HCT116 (cell line): ENCODE measurements around the gene MEGF8. TPM values are rescaled to one million over a fixed set of nuclear protein-coding genes. Genes with fewer than 3 reads are reported as not detected.

ENCODE experiments used
- ATAC-seq: fragments of 200-7000 bp; cut with Tn5 transposase; 2 replicates; pipeline ENCODE4 v1.9.1; 2020; ENCODE audit warnings: mild to moderate bottlenecking, moderate library complexity
- BruUV-seq: library from RNA; stranded (reverse); fragments of 400-500 nt; replicated peaks from 2 replicates; lab custom pipeline; 2021; lab: Mats Ljungman, UMichigan
- CTCF ChIA-PET: fragments of 300-600 bp; sonication (Branson Sonifier 250); formaldehyde crosslinking; loops from one replicate; lab custom pipeline; 2021; ENCODE audit warnings: antibody characterized with exemption; lab: Charles Lee
- POLR2A ChIA-PET: fragments of 300-600, 350-600 bp; sonication (Branson Sonifier 250); formaldehyde crosslinking; loops from one replicate; lab custom pipeline; 2021; ENCODE audit warnings: antibody characterized with exemption; lab: Charles Lee
- RAD21 ChIA-PET, 2 experiments: fragments of 300-600 bp; sonication (Branson Sonifier 250); formaldehyde crosslinking; loops; one replicate each; lab custom pipeline; 2023; ENCODE audit warnings: low total read pairs in 2 of 2; ENCODE audit not compliant: uncharacterized antibody in 2 of 2, unreplicated experiment in 2 of 2, low non-redundant PET in 1 of 2; lab: Charles Lee
- DNase-seq: peaks from one replicate; pipeline ENCODE4 v3.0.0-alpha.2; 2010; ENCODE audit warnings: low read depth, low spot score
- H2AFZ ChIP-seq: fragments of 200-600 bp; shearing (Covaris generic), sonication (generic); 2 replicates; pipeline ENCODE4 v1.6.1; 2017; ENCODE audit warnings: low read depth, mixed run types, mixed read lengths, antibody characterized with exemption, low read length; ENCODE audit not compliant: poor library complexity, severe bottlenecking
- H3K27ac ChIP-seq: 2 replicates; pipeline ENCODE4 v1.5.1; 2012; ENCODE audit warnings: low read depth, low read length
- H3K27me3 ChIP-seq: fragments of 200-600 bp; sonication (generic); 2 replicates; pipeline ENCODE4 v1.6.1; 2016; ENCODE audit warnings: mixed run types, low read length, mixed read lengths; ENCODE audit not compliant: insufficient read depth
- H3K36me3 ChIP-seq, 2 experiments: fragments of 200-500 bp in 1 of 2; fragments of 200-600 bp in 1 of 2; sonication (Bioruptor generic) in 1 of 2; sonication (generic) in 1 of 2; 2 replicates each; pipeline versions ENCODE4 v1.5.1 to v1.6.1; 2014 to 2016; ENCODE audit warnings: low read length in 2 of 2, inconsistent platforms in 1 of 2, mixed read lengths in 1 of 2, mixed run types in 1 of 2; ENCODE audit not compliant: insufficient read depth in 2 of 2, control insufficient read depth in 1 of 2
- H3K4me1 ChIP-seq, 2 experiments: fragments of 200-600 bp in 1 of 2; sonication (generic) in 1 of 2; 2 replicates each; pipeline versions ENCODE4 v1.5.1 to v1.6.1; 2012 to 2017; ENCODE audit warnings: low read length in 2 of 2, inconsistent platforms in 1 of 2, mild to moderate bottlenecking in 1 of 2, mixed read lengths in 1 of 2, mixed run types in 1 of 2, moderate library complexity in 1 of 2; ENCODE audit not compliant: insufficient read depth in 2 of 2, control insufficient read depth in 1 of 2
- H3K4me2 ChIP-seq: fragments of 200-600 bp; sonication (generic); 2 replicates; pipeline ENCODE4 v1.6.1; 2017; ENCODE audit warnings: mixed run types, low read length, mixed read lengths
- H3K4me3 ChIP-seq, 2 experiments: fragments of 200-600 bp in 1 of 2; sonication (generic) in 1 of 2; replicated peaks in 1 of 2; 2 replicates each; pipeline ENCODE4 v1.5.1; 2011 to 2016; ENCODE audit warnings: low read length in 2 of 2, control low read depth in 1 of 2, low read depth in 1 of 2, mild to moderate bottlenecking in 1 of 2, mixed read lengths in 1 of 2, mixed run types in 1 of 2
- H3K79me2 ChIP-seq: fragments of 200-600 bp; sonication (generic); 2 replicates; pipeline ENCODE4 v1.6.1; 2017; ENCODE audit warnings: mild to moderate bottlenecking, mixed run types, low read length, moderate library complexity, mixed read lengths; ENCODE audit not compliant: insufficient read depth
- H3K9ac ChIP-seq: fragments of 200-600 bp; sonication (generic); 2 replicates; pipeline ENCODE4 v1.6.1; 2016; ENCODE audit warnings: low read length, mixed read lengths
- H3K9me2 ChIP-seq: fragments of 200-600 bp; sonication (generic), shearing (Covaris generic); 2 replicates; pipeline ENCODE4 v1.6.1; 2017; ENCODE audit warnings: mixed run types, mild to moderate bottlenecking, moderate library complexity; ENCODE audit not compliant: insufficient read depth
- H3K9me3 ChIP-seq, 2 experiments: fragments of 200-500 bp in 1 of 2; fragments of 200-600 bp in 1 of 2; sonication (Bioruptor generic) in 1 of 2; sonication (generic) in 1 of 2; 2 replicates each; pipeline ENCODE4 v1.6.1; 2014 to 2017; ENCODE audit warnings: low read length in 2 of 2, mixed read lengths in 2 of 2, inconsistent platforms in 1 of 2, low read depth in 1 of 2, mild to moderate bottlenecking in 1 of 2, mixed run types in 1 of 2, moderate library complexity in 1 of 2; ENCODE audit not compliant: control insufficient read depth in 1 of 2, insufficient read depth in 1 of 2
- H4K20me1 ChIP-seq: fragments of 200-600 bp; sonication (generic), shearing (Covaris generic); 2 replicates; pipeline ENCODE4 v1.6.1; 2017; ENCODE audit warnings: mixed run types, mild to moderate bottlenecking, moderate library complexity; ENCODE audit not compliant: insufficient read depth
- CEBPB ChIP-seq: IDR thresholded peaks from 2 replicates; pipeline ENCODE4 v1.6.1; 2012; ENCODE audit warnings: low read depth
- EGR1 ChIP-seq: IDR thresholded peaks from 2 replicates; pipeline ENCODE4 v1.6.1; 2012; ENCODE audit warnings: low read depth
- ELF1 ChIP-seq: IDR thresholded peaks from 2 replicates; pipeline ENCODE4 v1.6.1; 2012; ENCODE audit warnings: low read depth, borderline replicate concordance
- EZH2 ChIP-seq: fragments of 200-600 bp; sonication (generic); IDR thresholded peaks from 2 replicates; pipeline ENCODE4 v1.6.1; 2017; ENCODE audit warnings: antibody characterized with exemption, mixed run types
- EZH2phosphoT487 ChIP-seq: fragments of 200-600 bp; IDR thresholded peaks from 2 replicates; pipeline ENCODE4 v1.6.1; 2018; ENCODE audit warnings: antibody characterized with exemption, borderline replicate concordance
- FOSL1 ChIP-seq: IDR thresholded peaks from 2 replicates; pipeline ENCODE4 v1.6.1; 2012; ENCODE audit warnings: low read depth
- POLR2A ChIP-seq: IDR thresholded peaks from 2 replicates; pipeline ENCODE4 v1.7.0; 2011; ENCODE audit warnings: borderline replicate concordance; ENCODE audit not compliant: insufficient read depth, insufficient read length; ENCODE audit errors: extremely low read depth
- RAD21 ChIP-seq: IDR thresholded peaks from 2 replicates; pipeline ENCODE4 v1.6.1; 2012; ENCODE audit warnings: low read depth, mild to moderate bottlenecking
- REST ChIP-seq: IDR thresholded peaks from 2 replicates; pipeline ENCODE4 v1.6.1; 2012; ENCODE audit warnings: low read depth
- SIN3A ChIP-seq: IDR thresholded peaks from 2 replicates; pipeline ENCODE4 v1.6.1; 2012; ENCODE audit warnings: low read depth
- SP1 ChIP-seq: IDR thresholded peaks from 2 replicates; pipeline ENCODE4 v1.6.1; 2012; ENCODE audit warnings: low read depth
- TCF7L2 ChIP-seq: IDR thresholded peaks from 2 replicates; pipeline ENCODE4 v1.7.0; 2011; ENCODE audit warnings: borderline replicate concordance, inconsistent platforms; ENCODE audit not compliant: insufficient read depth, insufficient read length; ENCODE audit errors: extremely low read depth
- YY1 ChIP-seq: IDR thresholded peaks from 2 replicates; pipeline ENCODE4 v1.6.1; 2011; ENCODE audit warnings: low read length, low read depth, moderate library complexity, mild to moderate bottlenecking; ENCODE audit not compliant: insufficient replicate concordance; ENCODE audit errors: extremely low read depth
- ZFX ChIP-seq: fragments of 450-650 bp; IDR thresholded peaks from 2 replicates; pipeline ENCODE4 v1.6.1; 2017
- ZNF274 ChIP-seq: fragments of 200-500 bp; sonication (Bioruptor generic); IDR thresholded peaks from 2 replicates; pipeline ENCODE4 v1.6.1; 2014; ENCODE audit warnings: mild to moderate bottlenecking, low read depth, low read length, inconsistent platforms
- intact Hi-C: fragments of 100-400 bp; cut with micrococcal nuclease; formaldehyde crosslinking; loops from 2 replicates; pipeline ENCODE4 v1.10.0; 2022
- total RNA-seq: library from RNA; stranded (reverse); gene quantifications from one replicate; pipeline ENCODE4 v1.2.1, GENCODE V29; 2021; ENCODE audit not compliant: unreplicated experiment
- TF ChIP-seq, protein P1 (sequence below), 3 experiments: fragments of 200-600 bp in 1 of 3; sonication (generic) in 1 of 3; IDR thresholded peaks in 2 of 3; conservative IDR thresholded peaks in 1 of 3; 2 replicates each; pipeline ENCODE4 v1.5.1; 2012 to 2017; ENCODE audit warnings: low read depth in 2 of 3, low read length in 2 of 3, antibody characterized with exemption in 1 of 3, borderline replicate concordance in 1 of 3, control low read depth in 1 of 3, mild to moderate bottlenecking in 1 of 3, mixed read lengths in 1 of 3, mixed run types in 1 of 3, moderate library complexity in 1 of 3; ENCODE audit not compliant: insufficient read depth in 1 of 3
- TF ChIP-seq, protein P2 (sequence below): IDR thresholded peaks from 2 replicates; pipeline ENCODE4 v1.6.1; 2011; ENCODE audit warnings: mild to moderate bottlenecking, low read length, moderate library complexity; ENCODE audit not compliant: insufficient replicate concordance; ENCODE audit errors: extremely low read depth

The MEGF8 gene
- total RNA-seq, 1 experiment from 2014 or later: 24.0 TPM

DNA sequence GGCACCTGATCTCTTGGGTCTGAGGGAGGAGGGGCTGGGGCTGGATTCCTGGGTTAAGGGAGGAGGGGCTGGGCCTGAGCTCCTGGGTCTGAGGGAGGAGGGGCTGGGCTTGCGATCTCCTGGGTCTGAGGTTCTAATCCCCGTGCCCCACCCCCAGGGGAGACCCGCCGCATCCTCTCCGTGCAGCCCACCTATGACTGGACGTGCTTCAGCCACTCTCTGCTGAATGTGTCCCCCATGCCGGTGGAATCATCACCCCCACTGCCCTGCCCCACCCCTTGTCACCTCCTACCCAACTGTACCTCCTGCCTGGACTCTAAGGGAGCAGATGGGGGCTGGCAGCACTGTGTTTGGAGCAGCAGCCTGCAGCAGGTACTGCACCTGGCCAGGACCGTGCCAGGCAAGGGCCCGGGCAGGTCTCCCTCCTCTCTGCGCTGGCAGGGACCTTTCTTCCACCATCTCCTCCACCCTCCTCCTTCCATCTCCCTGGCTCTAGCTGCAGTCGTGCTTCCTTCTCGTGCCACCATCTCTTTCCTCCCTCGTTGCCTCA lies 37.5 kb downstream of the MEGF8 start:
- peaks cover 9 to 10% of the 10 kb centered on the region in 2 experiments; a peak in 2 of 4 replicates for H3K9me3 ChIP-seq
- no peak for DNase-seq
- H3K27me3 ChIP-seq: no peaks in the 10 kb centered on the region
- H3K79me2 ChIP-seq: no peaks in the 10 kb centered on the region
- intact Hi-C loops: no loop called here
- no peak for ATAC-seq
- TF ChIP-seq EGR1: no peak
- no peak for TF ChIP-seq RAD21
- TF ChIP-seq FOSL1: no peak
- TF ChIP-seq POLR2A: no peak
- TF ChIP-seq YY1: no peak
- no peak for TF ChIP-seq REST
- TF ChIP-seq SIN3A: no peak
- TF ChIP-seq, protein P1, sequence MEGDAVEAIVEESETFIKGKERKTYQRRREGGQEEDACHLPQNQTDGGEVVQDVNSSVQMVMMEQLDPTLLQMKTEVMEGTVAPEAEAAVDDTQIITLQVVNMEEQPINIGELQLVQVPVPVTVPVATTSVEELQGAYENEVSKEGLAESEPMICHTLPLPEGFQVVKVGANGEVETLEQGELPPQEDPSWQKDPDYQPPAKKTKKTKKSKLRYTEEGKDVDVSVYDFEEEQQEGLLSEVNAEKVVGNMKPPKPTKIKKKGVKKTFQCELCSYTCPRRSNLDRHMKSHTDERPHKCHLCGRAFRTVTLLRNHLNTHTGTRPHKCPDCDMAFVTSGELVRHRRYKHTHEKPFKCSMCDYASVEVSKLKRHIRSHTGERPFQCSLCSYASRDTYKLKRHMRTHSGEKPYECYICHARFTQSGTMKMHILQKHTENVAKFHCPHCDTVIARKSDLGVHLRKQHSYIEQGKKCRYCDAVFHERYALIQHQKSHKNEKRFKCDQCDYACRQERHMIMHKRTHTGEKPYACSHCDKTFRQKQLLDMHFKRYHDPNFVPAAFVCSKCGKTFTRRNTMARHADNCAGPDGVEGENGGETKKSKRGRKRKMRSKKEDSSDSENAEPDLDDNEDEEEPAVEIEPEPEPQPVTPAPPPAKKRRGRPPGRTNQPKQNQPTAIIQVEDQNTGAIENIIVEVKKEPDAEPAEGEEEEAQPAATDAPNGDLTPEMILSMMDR (IDR thresholded peaks at IDR 0.05 in 2 of 3, conservative IDR thresholded peaks at IDR 0.05 in 1 of 3; ENCODE audit: borderline replicate concordance in 1 of 3, insufficient read depth in 1 of 3, low read depth in 2 of 3, low read length in 2 of 3): no peak
- no peak for TF ChIP-seq SP1
- TF ChIP-seq ZNF274: no peak
- TF ChIP-seq ELF1: no peak
- TF ChIP-seq EZH2phosphoT487: no peak
- TF ChIP-seq CEBPB: no peak
- TF ChIP-seq TCF7L2: no peak
- no peak for TF ChIP-seq ZFX
- no peak for TF ChIP-seq EZH2
- TF ChIP-seq, protein P2, sequence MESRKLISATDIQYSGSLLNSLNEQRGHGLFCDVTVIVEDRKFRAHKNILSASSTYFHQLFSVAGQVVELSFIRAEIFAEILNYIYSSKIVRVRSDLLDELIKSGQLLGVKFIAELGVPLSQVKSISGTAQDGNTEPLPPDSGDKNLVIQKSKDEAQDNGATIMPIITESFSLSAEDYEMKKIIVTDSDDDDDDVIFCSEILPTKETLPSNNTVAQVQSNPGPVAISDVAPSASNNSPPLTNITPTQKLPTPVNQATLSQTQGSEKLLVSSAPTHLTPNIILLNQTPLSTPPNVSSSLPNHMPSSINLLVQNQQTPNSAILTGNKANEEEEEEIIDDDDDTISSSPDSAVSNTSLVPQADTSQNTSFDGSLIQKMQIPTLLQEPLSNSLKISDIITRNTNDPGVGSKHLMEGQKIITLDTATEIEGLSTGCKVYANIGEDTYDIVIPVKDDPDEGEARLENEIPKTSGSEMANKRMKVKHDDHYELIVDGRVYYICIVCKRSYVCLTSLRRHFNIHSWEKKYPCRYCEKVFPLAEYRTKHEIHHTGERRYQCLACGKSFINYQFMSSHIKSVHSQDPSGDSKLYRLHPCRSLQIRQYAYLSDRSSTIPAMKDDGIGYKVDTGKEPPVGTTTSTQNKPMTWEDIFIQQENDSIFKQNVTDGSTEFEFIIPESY: no peak
- TF ChIP-seq, all 23 proteins: peak for 0
- BruUV-seq: no TSS peak
- ChIA-PET CTCF (no interaction called here), POLR2A (no interaction called here), RAD21 (no interaction called here)
- H3K4me1 ChIP-seq: no peaks in the 10 kb centered on the region
- H3K36me3 ChIP-seq: peaks cover 0 to 11% of the 10 kb centered on the region in 2 experiments; a peak in 2 of 4 replicates
- no peak overlapping the region for H3K4me2 ChIP-seq
- no peaks in the 10 kb centered on the region for H3K9me2 ChIP-seq
- no peak overlapping the region for H2AFZ ChIP-seq
- no peaks in the 10 kb centered on the region for H4K20me1 ChIP-seq
- no peak overlapping the region for H3K9ac ChIP-seq
- no peak overlapping the region for H3K27ac ChIP-seq
- no peak overlapping the region for H3K4me3 ChIP-seq
